Neural cell (in vitro differentiated cells): Measurements from ENCODE around the gene RBPJL. TPM values are rescaled to one million over a fixed set of nuclear protein-coding genes. Genes with fewer than 3 reads are reported as not detected.

Experiments used
- H2AFZ ChIP-seq: fragments of 200-600, 300-800 bp; sonication (generic), shearing (Covaris generic); 2 replicates; pipeline ENCODE4 v1.6.0; 2014; ENCODE audit warnings: low read depth, mild to moderate bottlenecking, antibody characterized with exemption, low read length, moderate library complexity
- H3F3A ChIP-seq: fragments of 200-600 bp; shearing (Covaris generic); 2 replicates; pipeline ENCODE4 v1.6.1; 2016; ENCODE audit warnings: mild to moderate bottlenecking, moderate library complexity, mixed read lengths, antibody characterized with exemption, low read length; ENCODE audit not compliant: insufficient read depth, poor library complexity, severe bottlenecking
- H3K27ac ChIP-seq: fragments of 200-600, 300-800 bp; sonication (generic), shearing (Covaris generic); 2 replicates; pipeline ENCODE4 v1.5.1; 2014; ENCODE audit warnings: mild to moderate bottlenecking, low read length, moderate library complexity
- H3K27me3 ChIP-seq: fragments of 300-800, 200-600 bp; sonication (generic), shearing (Covaris generic); 2 replicates; pipeline ENCODE4 v1.6.0; 2014; ENCODE audit warnings: mild to moderate bottlenecking, low read depth, low read length, moderate library complexity; ENCODE audit not compliant: insufficient read depth
- H3K36me3 ChIP-seq: fragments of 300-800, 200-600 bp; sonication (generic), shearing (Covaris generic); 2 replicates; pipeline ENCODE4 v1.5.1; 2014; ENCODE audit warnings: mild to moderate bottlenecking, antibody characterized with exemption, low read length, moderate library complexity; ENCODE audit not compliant: insufficient read depth
- H3K4me2 ChIP-seq: fragments of 300-800, 200-600 bp; sonication (generic), shearing (Covaris generic); 2 replicates; pipeline ENCODE4 v1.6.0; 2014; ENCODE audit warnings: mild to moderate bottlenecking, low read length
- H3K4me3 ChIP-seq: fragments of 300-800, 200-600 bp; sonication (generic), shearing (Covaris generic); 2 replicates; pipeline ENCODE4 v1.5.1; 2014; ENCODE audit warnings: mild to moderate bottlenecking, low read length, moderate library complexity
- H3K79me2 ChIP-seq: fragments of 200-600 bp; shearing (Covaris generic); replicated peaks from 2 replicates; pipeline ENCODE4 v1.6.0; 2014; ENCODE audit warnings: mild to moderate bottlenecking, low read length, moderate library complexity; ENCODE audit not compliant: insufficient read depth
- H3K9ac ChIP-seq: fragments of 300-800, 200-600 bp; sonication (generic), shearing (Covaris generic); 2 replicates; pipeline ENCODE4 v1.6.1; 2016; ENCODE audit warnings: mild to moderate bottlenecking, low read length, mixed read lengths
- H3K9me2 ChIP-seq: fragments of 200-600 bp; shearing (Covaris generic); 2 replicates; pipeline ENCODE4 v1.6.1; 2016; ENCODE audit warnings: mild to moderate bottlenecking, low read length, mixed read lengths; ENCODE audit not compliant: insufficient read depth
- H3K9me3 ChIP-seq: fragments of 200-600, 300-800 bp; sonication (generic), shearing (Covaris generic); 2 replicates; pipeline ENCODE4 v1.6.1; 2016; ENCODE audit warnings: mild to moderate bottlenecking, mixed run types, low read length, moderate library complexity, mixed read lengths
- H4K20me1 ChIP-seq: fragments of 200-600 bp; shearing (Covaris generic); 2 replicates; pipeline ENCODE4 v1.6.1; 2016; ENCODE audit warnings: mild to moderate bottlenecking, mixed run types; ENCODE audit not compliant: insufficient read depth
- EP300 ChIP-seq: fragments of 450-650 bp; conservative IDR thresholded peaks from 2 replicates; pipeline ENCODE4 v1.6.1; 2014; ENCODE audit warnings: antibody characterized with exemption, mild to moderate bottlenecking, moderate library complexity; ENCODE audit not compliant: poor library complexity, severe bottlenecking
- EZH2 ChIP-seq: fragments of 200-600, 300-800 bp; shearing (Covaris generic), sonication (generic); IDR thresholded peaks from 2 replicates; pipeline ENCODE4 v1.6.1; 2014; ENCODE audit warnings: antibody characterized with exemption, low read length, borderline replicate concordance, mild to moderate bottlenecking; ENCODE audit not compliant: insufficient read depth, poor library complexity, severe bottlenecking
- MXI1 ChIP-seq: fragments of 450-650 bp; conservative IDR thresholded peaks from 2 replicates; pipeline ENCODE4 v1.6.1; 2014; ENCODE audit warnings: antibody characterized with exemption, mild to moderate bottlenecking; ENCODE audit not compliant: poor library complexity, severe bottlenecking
- POLR2AphosphoS5 ChIP-seq: IDR thresholded peaks from 2 replicates; pipeline ENCODE4 v1.6.1; 2012
- RAD21 ChIP-seq: fragments of 450-650 bp; conservative IDR thresholded peaks from 2 replicates; pipeline ENCODE4 v1.6.1; 2014; ENCODE audit warnings: antibody characterized with exemption, mild to moderate bottlenecking, moderate library complexity
- REST ChIP-seq: IDR thresholded peaks from 2 replicates; pipeline ENCODE4 v1.6.1; 2012; ENCODE audit warnings: borderline replicate concordance
- SMC3 ChIP-seq: fragments of 450-650 bp; conservative IDR thresholded peaks from 2 replicates; pipeline ENCODE4 v1.6.1; 2014; ENCODE audit warnings: antibody characterized with exemption, mild to moderate bottlenecking, moderate library complexity; ENCODE audit not compliant: poor library complexity
- TAF1 ChIP-seq: IDR thresholded peaks from 2 replicates; pipeline ENCODE4 v1.6.1; 2012; ENCODE audit warnings: low read depth
- polyA plus RNA-seq: library from polyadenylated mRNA; depleted of rRNA; stranded (reverse); fragments of >200 nt; gene quantifications from 2 replicates; pipeline ENCODE4 v1.2.3, GENCODE V29; 2014
- TF ChIP-seq, protein P1 (sequence below): fragments of 450-650 bp; IDR thresholded peaks from 2 replicates; pipeline ENCODE4 v1.5.1; 2014; ENCODE audit warnings: antibody characterized with exemption, mild to moderate bottlenecking, moderate library complexity; ENCODE audit not compliant: poor library complexity, severe bottlenecking

The RBPJL gene
- polyA plus RNA-seq, 1 donor from 2014 or later = not detected

DNA sequence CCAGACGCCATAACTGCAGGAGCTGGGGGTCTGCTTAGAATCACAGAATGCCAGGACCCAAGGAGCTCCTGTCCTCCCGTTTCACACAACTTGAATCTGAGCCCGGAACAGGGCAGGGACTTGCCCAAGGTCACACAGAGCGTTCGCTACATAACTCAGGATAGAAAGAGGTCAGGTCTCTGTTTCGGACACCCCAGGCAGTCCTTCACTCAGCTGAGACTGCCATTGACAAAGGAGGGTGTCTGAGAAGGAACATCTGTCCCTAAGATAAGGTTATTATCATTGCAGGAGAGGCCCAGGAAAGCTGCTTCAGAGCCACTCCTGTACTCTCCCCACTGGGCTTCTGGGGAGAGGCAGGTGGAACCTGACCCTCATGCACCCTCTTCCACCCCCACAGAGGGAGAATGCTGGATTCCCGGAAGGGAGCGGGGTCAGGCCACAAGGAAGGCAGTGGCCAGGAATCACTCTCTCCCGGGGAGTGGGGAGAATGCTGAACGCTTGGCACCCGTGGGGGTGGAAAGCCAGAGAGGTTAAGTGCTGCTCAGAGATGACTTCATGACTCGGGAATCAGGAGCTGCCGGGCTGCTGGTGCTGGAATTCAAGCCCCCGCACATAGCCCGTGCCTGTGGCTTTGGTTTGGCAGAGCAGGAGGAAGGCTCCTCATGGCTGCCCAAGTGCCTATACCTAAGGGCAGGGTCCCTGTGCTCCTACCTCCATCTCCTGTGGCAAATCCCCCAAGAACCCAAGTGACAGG lies 30.9 kb downstream of the RBPJL start (continued):
- TF ChIP-seq EZH2 = no peak

DNA sequence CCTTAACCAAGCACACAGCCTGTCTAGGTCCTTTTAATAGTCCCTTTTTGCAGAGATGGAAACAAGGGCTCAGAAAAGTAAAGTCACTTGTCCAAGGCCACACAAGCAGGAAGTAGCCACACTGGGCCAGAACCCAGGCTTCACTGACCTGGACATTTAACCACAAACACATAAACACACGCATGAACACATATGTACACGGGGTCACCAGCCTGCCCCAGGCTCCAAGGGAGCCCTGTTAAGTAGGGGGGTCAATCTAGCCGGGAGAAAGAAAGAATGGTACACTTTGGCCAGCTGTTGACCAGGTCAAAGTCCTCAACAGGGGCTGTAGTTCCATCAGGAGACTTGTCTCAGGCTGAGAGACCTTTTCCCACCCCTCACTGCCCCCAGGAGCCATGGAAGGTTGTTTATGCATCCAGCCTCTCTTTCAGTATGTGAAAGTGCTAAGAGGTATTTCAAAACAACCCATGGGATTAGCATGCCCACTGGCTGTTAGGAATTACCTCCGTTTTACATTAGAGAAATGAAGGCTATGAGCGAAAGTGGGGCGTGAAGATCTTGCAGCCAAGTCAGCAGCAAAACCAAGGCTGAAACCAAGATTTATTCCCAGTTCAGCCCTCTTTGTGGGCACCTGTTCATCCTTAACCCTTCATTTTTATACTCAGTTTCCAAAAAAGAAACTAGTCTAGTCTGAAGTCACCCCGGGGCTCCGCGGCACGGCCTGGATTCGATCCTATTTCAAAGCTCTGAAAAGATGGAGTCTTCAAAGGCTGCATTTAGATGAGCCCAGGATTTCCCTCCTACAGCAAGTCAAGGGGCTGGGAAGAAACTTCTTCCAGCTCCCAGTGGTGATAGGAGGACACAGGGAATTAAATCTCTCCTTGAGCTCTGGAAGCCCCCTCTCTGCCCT lies 31.7 kb downstream of the RBPJL start:
- H3K4me2 ChIP-seq = no peak overlapping the region
- H2AFZ ChIP-seq = no peak overlapping the region
- H3K9ac ChIP-seq = no peak overlapping the region
- H4K20me1 ChIP-seq = no peaks in the 10 kb centered on the region
- H3K27me3 ChIP-seq = no peaks in the 10 kb centered on the region
- no peak overlapping the region for H3K27ac ChIP-seq
- no peaks in the 10 kb centered on the region for H3K9me2 ChIP-seq
- H3K79me2 ChIP-seq = no peaks in the 10 kb centered on the region
- H3K36me3 ChIP-seq = no peaks in the 10 kb centered on the region
- H3K4me3 ChIP-seq = no peak overlapping the region
- no peaks in the 10 kb centered on the region for H3K9me3 ChIP-seq
- TF ChIP-seq EZH2 = no peak
- TF ChIP-seq MXI1 = no peak
- TF ChIP-seq REST = no peak
- TF ChIP-seq EP300 = no peak
- no peak for TF ChIP-seq SMC3
- TF ChIP-seq POLR2AphosphoS5 = no peak
- TF ChIP-seq RAD21 = no peak
- no peak for TF ChIP-seq TAF1
- TF ChIP-seq, protein P1, sequence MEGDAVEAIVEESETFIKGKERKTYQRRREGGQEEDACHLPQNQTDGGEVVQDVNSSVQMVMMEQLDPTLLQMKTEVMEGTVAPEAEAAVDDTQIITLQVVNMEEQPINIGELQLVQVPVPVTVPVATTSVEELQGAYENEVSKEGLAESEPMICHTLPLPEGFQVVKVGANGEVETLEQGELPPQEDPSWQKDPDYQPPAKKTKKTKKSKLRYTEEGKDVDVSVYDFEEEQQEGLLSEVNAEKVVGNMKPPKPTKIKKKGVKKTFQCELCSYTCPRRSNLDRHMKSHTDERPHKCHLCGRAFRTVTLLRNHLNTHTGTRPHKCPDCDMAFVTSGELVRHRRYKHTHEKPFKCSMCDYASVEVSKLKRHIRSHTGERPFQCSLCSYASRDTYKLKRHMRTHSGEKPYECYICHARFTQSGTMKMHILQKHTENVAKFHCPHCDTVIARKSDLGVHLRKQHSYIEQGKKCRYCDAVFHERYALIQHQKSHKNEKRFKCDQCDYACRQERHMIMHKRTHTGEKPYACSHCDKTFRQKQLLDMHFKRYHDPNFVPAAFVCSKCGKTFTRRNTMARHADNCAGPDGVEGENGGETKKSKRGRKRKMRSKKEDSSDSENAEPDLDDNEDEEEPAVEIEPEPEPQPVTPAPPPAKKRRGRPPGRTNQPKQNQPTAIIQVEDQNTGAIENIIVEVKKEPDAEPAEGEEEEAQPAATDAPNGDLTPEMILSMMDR = no peak
- H3F3A ChIP-seq = no peaks in the 10 kb centered on the region
